Measurements from ENCODE around the gene SLC26A8. TPM values are rescaled to one million over a fixed set of nuclear protein-coding genes. Genes with fewer than 3 reads are reported as not detected.

The SLC26A8 gene
- total RNA-seq, 1 experiment from 2014 or later: not detected

GRCh38 chr6:36064770-36065396 is 40.4 kb upstream of the SLC26A8 start:
- CTCF ChIA-PET: no interaction called here
- H3K36me3 ChIP-seq (ENCODE audit: control insufficient read depth, insufficient read depth, low read length): peaks cover 4% of the 10 kb centered on the region; the same call in 1 of the 2 replicates
- no peak overlapping the region for H3K4me3 ChIP-seq (ENCODE audit: low read depth in 2 of 2, low read length in 2 of 2)
- intact Hi-C loops (cut with micrococcal nuclease; ENCODE audit: unreplicated experiment): no loop called here
- TF ChIP-seq CTCF (IDR thresholded peaks at IDR 0.05): no peak
- TF ChIP-seq SIN3A (IDR thresholded peaks at IDR 0.05; ENCODE audit: borderline replicate concordance, insufficient read depth, low read depth, low read length): no peak
- TF ChIP-seq POLR2AphosphoS5 (IDR thresholded peaks at IDR 0.05; ENCODE audit: low read depth, low read length): no peak
- TF ChIP-seq TCF7L2 (IDR thresholded peaks at IDR 0.05; ENCODE audit: low read depth, low read length): no peak
- no peak for TF ChIP-seq REST (IDR thresholded peaks at IDR 0.05; ENCODE audit: insufficient read depth in 1 of 2, low read depth in 2 of 2, low read length in 1 of 2)
- no peaks in the 10 kb centered on the region for H3K27me3 ChIP-seq (ENCODE audit: control insufficient read depth, insufficient read depth, low read length)
- no TSS peak for BruUV-seq (replicated peaks)
- DNase-seq (ENCODE audit: low read depth, low spot score) (no peak), ATAC-seq (no peak)
- no peaks in the 10 kb centered on the region for H3K4me1 ChIP-seq (ENCODE audit: control insufficient read depth, insufficient read depth, low read length)
- POLR2A ChIA-PET: no interaction called here
- in situ Hi-C loops (cut with HindIII; ENCODE audit: low pct_unique_long_range_greater_than_20kb, low sequenced_read_pairs): no loop called here
- H3K27ac ChIP-seq (ENCODE audit: low read length): no peak overlapping the region
- H3K9me3 ChIP-seq (ENCODE audit: control insufficient read depth, insufficient read depth, low read depth, low read length): no peaks in the 10 kb centered on the region

- Histone ChIP-seq H3K4me3 (ENCODE audit: low read depth in 2 of 2, low read length in 2 of 2) (no peak overlapping the region), H3K9me3 (ENCODE audit: control insufficient read depth, insufficient read depth, low read depth, low read length) (no peaks in the 10 kb centered on the region), H3K27me3 (ENCODE audit: control insufficient read depth, insufficient read depth, low read length) (no peaks in the 10 kb centered on the region), H3K36me3 (ENCODE audit: control insufficient read depth, insufficient read depth, low read length) (peaks cover 6% of the 10 kb centered on the region; the same call in 1 of the 2 replicates), H3K4me1 (ENCODE audit: control insufficient read depth, insufficient read depth, low read length) (no peaks in the 10 kb centered on the region), H3K27ac (ENCODE audit: low read length) (no peak overlapping the region)
- in situ Hi-C loops (cut with HindIII; ENCODE audit: low pct_unique_long_range_greater_than_20kb, low sequenced_read_pairs): no loop called here
- ChIA-PET POLR2A (no interaction called here), CTCF (no interaction called here)
- intact Hi-C loops (cut with micrococcal nuclease; ENCODE audit: unreplicated experiment): no loop called here
- TF ChIP-seq TCF7L2 (IDR thresholded peaks at IDR 0.05; ENCODE audit: low read depth, low read length) (no peak), POLR2AphosphoS5 (IDR thresholded peaks at IDR 0.05; ENCODE audit: low read depth, low read length) (no peak), SIN3A (IDR thresholded peaks at IDR 0.05; ENCODE audit: borderline replicate concordance, insufficient read depth, low read depth, low read length) (no peak), REST (IDR thresholded peaks at IDR 0.05; ENCODE audit: insufficient read depth in 1 of 2, low read depth in 2 of 2, low read length in 1 of 2) (no peak), CTCF (IDR thresholded peaks at IDR 0.05) (no peak)
- BruUV-seq (replicated peaks): no TSS peak
- DNase-seq (ENCODE audit: low read depth, low spot score) (no peak), ATAC-seq (no peak)
These were observed 39.0 kb upstream of the SLC26A8 start for GRCh38 chr6:36063318-36064060.

Data from Panc1 (cell line).